Fibroblast of the aortic adventitia (primary cell): ENCODE results near the gene OTOS. TPM values are rescaled to one million over a fixed set of nuclear protein-coding genes. Genes with fewer than 3 reads are reported as not detected.

Experiments
- DNase-seq: peaks from one replicate; pipeline ENCODE4 v3.0.0-alpha.2; 2010; ENCODE audit warnings: low read depth
- H3K4me3 ChIP-seq: 2 replicates; pipeline ENCODE4 v1.5.1; 2011; ENCODE audit warnings: low read depth, mild to moderate bottlenecking, control low read depth, low read length, moderate library complexity
- total RNA-seq: library from RNA; depleted of rRNA; stranded (reverse); fragments of >200 nt; gene quantifications from 2 replicates; pipeline ENCODE4 v1.2.3, GENCODE V29; 2012; ENCODE audit warnings: low replicate concordance
- TF ChIP-seq, protein P1 (sequence below): IDR thresholded peaks from 2 replicates; pipeline ENCODE4 v1.5.1; 2011; ENCODE audit warnings: mild to moderate bottlenecking, low read length, control low read depth, inconsistent platforms; ENCODE audit not compliant: insufficient read depth

The OTOS gene
- total RNA-seq, 1 donor, result not detected

DNA sequence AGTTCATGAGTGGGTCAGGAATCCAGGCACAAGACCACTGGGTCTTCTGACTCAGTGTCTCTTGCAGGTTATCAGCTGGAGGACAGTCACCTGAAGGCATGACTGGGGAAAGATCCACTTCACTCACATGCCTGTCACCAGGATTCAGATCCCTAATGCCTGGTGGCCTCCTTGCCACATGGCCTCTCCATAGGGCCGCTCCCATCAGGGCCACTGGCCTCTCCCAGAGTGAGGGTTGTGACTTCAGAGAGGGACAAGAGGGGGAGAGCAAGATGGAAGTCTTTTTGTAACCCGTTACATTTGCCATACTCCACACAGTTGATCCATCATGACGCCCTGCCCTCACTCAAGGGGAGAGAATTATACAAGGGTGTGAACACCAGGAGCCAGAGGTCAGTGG is 13.0 kb upstream of the OTOS start:
- DNase-seq, result no peak
- TF ChIP-seq, protein P1, sequence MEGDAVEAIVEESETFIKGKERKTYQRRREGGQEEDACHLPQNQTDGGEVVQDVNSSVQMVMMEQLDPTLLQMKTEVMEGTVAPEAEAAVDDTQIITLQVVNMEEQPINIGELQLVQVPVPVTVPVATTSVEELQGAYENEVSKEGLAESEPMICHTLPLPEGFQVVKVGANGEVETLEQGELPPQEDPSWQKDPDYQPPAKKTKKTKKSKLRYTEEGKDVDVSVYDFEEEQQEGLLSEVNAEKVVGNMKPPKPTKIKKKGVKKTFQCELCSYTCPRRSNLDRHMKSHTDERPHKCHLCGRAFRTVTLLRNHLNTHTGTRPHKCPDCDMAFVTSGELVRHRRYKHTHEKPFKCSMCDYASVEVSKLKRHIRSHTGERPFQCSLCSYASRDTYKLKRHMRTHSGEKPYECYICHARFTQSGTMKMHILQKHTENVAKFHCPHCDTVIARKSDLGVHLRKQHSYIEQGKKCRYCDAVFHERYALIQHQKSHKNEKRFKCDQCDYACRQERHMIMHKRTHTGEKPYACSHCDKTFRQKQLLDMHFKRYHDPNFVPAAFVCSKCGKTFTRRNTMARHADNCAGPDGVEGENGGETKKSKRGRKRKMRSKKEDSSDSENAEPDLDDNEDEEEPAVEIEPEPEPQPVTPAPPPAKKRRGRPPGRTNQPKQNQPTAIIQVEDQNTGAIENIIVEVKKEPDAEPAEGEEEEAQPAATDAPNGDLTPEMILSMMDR, result no peak
- H3K4me3 ChIP-seq, result no peak overlapping the region

GRCh38 chr2:240151477-240152031 is 11.1 kb upstream of the OTOS start:
- DNase-seq, result no peak
- TF ChIP-seq, protein P1, result no peak
- H3K4me3 ChIP-seq, result no peak overlapping the region

GRCh38 chr2:240149943-240150784 is 9.7 kb upstream of the OTOS start:
- peak; percentile 30 for DNase-seq
- H3K4me3 ChIP-seq, result no peak overlapping the region
- TF ChIP-seq, protein P1, result peak; percentile 89

DNA sequence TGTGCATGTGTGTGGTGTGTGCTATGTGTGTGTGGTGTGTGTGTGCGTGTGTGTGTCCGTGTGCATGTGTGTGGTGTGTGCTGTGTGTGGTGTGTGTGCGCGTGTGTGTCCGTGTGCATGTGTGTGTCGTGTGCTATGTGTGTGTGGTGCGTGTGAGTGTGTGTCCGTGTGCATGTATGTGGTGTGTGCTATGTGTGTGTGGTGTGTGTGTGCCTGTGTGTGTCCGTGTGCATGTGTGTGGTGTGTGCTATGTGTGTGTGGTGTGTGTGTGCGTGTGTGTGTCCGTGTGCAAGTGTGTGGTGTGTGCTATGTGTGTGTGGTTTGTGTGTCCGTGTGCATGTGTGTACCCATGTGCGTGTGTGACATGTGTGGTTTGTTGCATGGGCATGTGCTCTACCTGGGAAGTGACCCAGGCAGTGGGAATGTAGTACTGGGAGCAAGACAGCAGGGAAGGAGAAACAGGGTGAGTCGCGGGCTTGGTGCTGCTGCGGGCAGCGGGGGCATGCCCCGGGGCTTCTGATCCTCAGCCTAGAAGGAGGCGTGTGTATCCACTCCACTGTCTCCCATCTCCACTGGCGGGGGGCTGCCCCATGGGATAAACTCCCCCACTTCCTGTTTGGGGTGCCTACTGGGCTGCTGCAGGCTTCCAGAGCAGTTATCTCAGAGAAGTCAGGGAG is 7.6 kb upstream of the OTOS start:
- TF ChIP-seq, protein P1, result no peak
- no peak for DNase-seq

DNA sequence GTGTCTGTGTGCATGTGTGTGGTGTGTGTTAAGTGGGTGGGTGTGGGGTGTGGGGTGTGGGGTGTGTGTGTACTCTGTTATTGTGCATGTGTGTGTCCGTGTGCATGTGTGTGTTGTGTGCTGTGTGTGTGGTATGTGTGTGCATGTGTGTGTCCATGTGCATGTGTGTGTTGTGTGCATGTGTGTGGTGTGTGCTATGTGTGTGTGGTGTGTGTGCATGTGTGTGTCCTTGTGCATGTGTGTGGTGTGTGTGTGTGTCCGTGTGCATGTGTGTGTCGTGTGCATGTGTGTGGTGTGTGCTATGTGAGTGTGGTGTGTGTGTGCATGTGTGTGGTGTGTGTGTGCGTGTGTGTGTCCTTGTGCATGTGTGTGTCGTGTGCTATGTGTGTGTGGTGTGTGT is 6.9 kb upstream of the OTOS start:
- H3K4me3 ChIP-seq, result no peak overlapping the region
- no peak for DNase-seq
- TF ChIP-seq, protein P1, result no peak

More for the DNA sequence above, 7.6 kb upstream of the OTOS start:
- H3K4me3 ChIP-seq, result no peak overlapping the region

DNA sequence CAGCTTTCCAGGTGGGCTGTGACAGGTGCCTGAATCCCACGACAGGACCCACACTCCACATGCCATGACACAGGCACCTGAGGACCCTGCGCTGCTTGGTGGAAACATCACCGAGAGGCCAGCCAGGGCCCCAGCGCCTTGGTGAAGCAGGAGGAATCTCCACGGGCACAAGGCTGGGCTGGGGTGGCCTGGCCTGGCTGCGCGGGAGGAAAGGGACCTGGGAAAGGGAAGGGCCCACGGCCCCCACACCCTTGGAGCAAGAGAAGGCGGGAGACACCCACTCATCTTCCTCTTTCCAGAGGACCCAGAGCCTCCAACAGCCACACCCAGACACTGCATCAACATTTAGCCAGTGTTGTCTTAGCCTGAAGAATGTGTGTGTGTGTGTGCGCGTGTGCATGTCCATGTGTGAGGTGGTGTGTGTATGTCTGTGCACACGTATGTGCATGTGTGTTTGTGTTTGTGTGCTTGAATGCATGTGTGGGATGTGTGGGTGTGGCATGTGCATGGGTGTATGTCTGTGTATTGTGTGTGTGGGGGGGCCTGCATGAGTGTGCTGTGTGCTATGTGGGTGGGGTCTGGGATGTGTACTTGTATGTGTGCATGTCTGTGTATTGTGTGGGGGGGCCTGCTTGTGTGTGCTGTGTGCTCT is 6.3 kb upstream of the OTOS start:
- TF ChIP-seq, protein P1, result no peak
- no peak for DNase-seq
- H3K4me3 ChIP-seq, result no peak overlapping the region
